B cell (primary cell): ENCODE measurements around the gene OR9Q1.

ENCODE experiments used
- EZH2 ChIP-seq: IDR thresholded peaks from 2 replicates; pipeline ENCODE4 v1.6.1; 2012; ENCODE audit warnings: borderline replicate concordance, low read depth, mild to moderate bottlenecking, moderate library complexity, low read length; ENCODE audit not compliant: insufficient read depth, poor library complexity, severe bottlenecking
- TF ChIP-seq, protein P1 (sequence below): fragments of 200-600 bp; IDR thresholded peaks from one replicate; pipeline ENCODE4 v1.8.0; 2022; ENCODE audit warnings: antibody characterized with exemption, mild to moderate bottlenecking

DNA sequence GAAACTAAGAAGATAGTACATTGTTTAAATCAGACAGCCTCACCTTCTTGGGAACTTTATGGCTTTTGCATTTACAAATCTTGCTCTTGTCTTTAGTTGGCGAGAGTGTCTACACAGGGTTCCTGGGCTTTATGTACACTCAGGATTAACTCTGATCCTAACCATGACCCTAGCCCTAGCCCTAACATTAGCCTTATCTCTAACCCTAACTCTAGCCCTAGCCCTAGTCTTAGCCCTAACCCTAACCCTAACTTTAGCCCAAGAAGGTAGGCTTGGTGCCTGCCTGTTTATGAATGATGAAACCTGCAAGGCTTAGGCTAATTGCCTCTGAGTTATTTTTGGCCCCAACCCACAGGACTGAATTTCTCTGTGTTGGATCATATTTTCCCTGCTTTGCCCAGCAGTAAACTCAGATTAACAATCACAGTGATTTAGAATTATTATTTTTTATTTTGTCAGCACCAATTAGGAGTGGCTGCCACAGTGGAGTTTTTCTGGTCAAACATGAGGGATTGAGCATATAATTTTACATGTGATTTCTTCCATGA lies 44.1 kb upstream of the OR9Q1 start:
- TF ChIP-seq, protein P1, sequence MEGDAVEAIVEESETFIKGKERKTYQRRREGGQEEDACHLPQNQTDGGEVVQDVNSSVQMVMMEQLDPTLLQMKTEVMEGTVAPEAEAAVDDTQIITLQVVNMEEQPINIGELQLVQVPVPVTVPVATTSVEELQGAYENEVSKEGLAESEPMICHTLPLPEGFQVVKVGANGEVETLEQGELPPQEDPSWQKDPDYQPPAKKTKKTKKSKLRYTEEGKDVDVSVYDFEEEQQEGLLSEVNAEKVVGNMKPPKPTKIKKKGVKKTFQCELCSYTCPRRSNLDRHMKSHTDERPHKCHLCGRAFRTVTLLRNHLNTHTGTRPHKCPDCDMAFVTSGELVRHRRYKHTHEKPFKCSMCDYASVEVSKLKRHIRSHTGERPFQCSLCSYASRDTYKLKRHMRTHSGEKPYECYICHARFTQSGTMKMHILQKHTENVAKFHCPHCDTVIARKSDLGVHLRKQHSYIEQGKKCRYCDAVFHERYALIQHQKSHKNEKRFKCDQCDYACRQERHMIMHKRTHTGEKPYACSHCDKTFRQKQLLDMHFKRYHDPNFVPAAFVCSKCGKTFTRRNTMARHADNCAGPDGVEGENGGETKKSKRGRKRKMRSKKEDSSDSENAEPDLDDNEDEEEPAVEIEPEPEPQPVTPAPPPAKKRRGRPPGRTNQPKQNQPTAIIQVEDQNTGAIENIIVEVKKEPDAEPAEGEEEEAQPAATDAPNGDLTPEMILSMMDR: no peak
- no peak for TF ChIP-seq EZH2
